Neural cell (in vitro differentiated cells): Measurements from ENCODE around the gene PTX4. TPM values are rescaled to one million over a fixed set of nuclear protein-coding genes. Genes with fewer than 3 reads are reported as not detected.

Experiments used
- H2AFZ ChIP-seq: fragments of 200-600, 300-800 bp; sonication (generic), shearing (Covaris generic); 2 replicates; pipeline ENCODE4 v1.6.0; 2014; ENCODE audit warnings: low read depth, mild to moderate bottlenecking, antibody characterized with exemption, low read length, moderate library complexity
- H3F3A ChIP-seq: fragments of 200-600 bp; shearing (Covaris generic); 2 replicates; pipeline ENCODE4 v1.6.1; 2016; ENCODE audit warnings: mild to moderate bottlenecking, moderate library complexity, mixed read lengths, antibody characterized with exemption, low read length; ENCODE audit not compliant: insufficient read depth, poor library complexity, severe bottlenecking
- H3K27ac ChIP-seq: fragments of 200-600, 300-800 bp; sonication (generic), shearing (Covaris generic); 2 replicates; pipeline ENCODE4 v1.5.1; 2014; ENCODE audit warnings: mild to moderate bottlenecking, low read length, moderate library complexity
- H3K27me3 ChIP-seq: fragments of 300-800, 200-600 bp; sonication (generic), shearing (Covaris generic); 2 replicates; pipeline ENCODE4 v1.6.0; 2014; ENCODE audit warnings: mild to moderate bottlenecking, low read depth, low read length, moderate library complexity; ENCODE audit not compliant: insufficient read depth
- H3K36me3 ChIP-seq: fragments of 300-800, 200-600 bp; sonication (generic), shearing (Covaris generic); 2 replicates; pipeline ENCODE4 v1.5.1; 2014; ENCODE audit warnings: mild to moderate bottlenecking, antibody characterized with exemption, low read length, moderate library complexity; ENCODE audit not compliant: insufficient read depth
- H3K4me2 ChIP-seq: fragments of 300-800, 200-600 bp; sonication (generic), shearing (Covaris generic); 2 replicates; pipeline ENCODE4 v1.6.0; 2014; ENCODE audit warnings: mild to moderate bottlenecking, low read length
- H3K4me3 ChIP-seq: fragments of 300-800, 200-600 bp; sonication (generic), shearing (Covaris generic); 2 replicates; pipeline ENCODE4 v1.5.1; 2014; ENCODE audit warnings: mild to moderate bottlenecking, low read length, moderate library complexity
- H3K79me2 ChIP-seq: fragments of 200-600 bp; shearing (Covaris generic); replicated peaks from 2 replicates; pipeline ENCODE4 v1.6.0; 2014; ENCODE audit warnings: mild to moderate bottlenecking, low read length, moderate library complexity; ENCODE audit not compliant: insufficient read depth
- H3K9ac ChIP-seq: fragments of 300-800, 200-600 bp; sonication (generic), shearing (Covaris generic); 2 replicates; pipeline ENCODE4 v1.6.1; 2016; ENCODE audit warnings: mild to moderate bottlenecking, low read length, mixed read lengths
- H3K9me2 ChIP-seq: fragments of 200-600 bp; shearing (Covaris generic); 2 replicates; pipeline ENCODE4 v1.6.1; 2016; ENCODE audit warnings: mild to moderate bottlenecking, low read length, mixed read lengths; ENCODE audit not compliant: insufficient read depth
- H3K9me3 ChIP-seq: fragments of 200-600, 300-800 bp; sonication (generic), shearing (Covaris generic); 2 replicates; pipeline ENCODE4 v1.6.1; 2016; ENCODE audit warnings: mild to moderate bottlenecking, mixed run types, low read length, moderate library complexity, mixed read lengths
- H4K20me1 ChIP-seq: fragments of 200-600 bp; shearing (Covaris generic); 2 replicates; pipeline ENCODE4 v1.6.1; 2016; ENCODE audit warnings: mild to moderate bottlenecking, mixed run types; ENCODE audit not compliant: insufficient read depth
- CTCF ChIP-seq: fragments of 450-650 bp; IDR thresholded peaks from 2 replicates; pipeline ENCODE4 v1.5.1; 2014; ENCODE audit warnings: antibody characterized with exemption, mild to moderate bottlenecking, moderate library complexity; ENCODE audit not compliant: poor library complexity, severe bottlenecking
- EP300 ChIP-seq: fragments of 450-650 bp; conservative IDR thresholded peaks from 2 replicates; pipeline ENCODE4 v1.6.1; 2014; ENCODE audit warnings: antibody characterized with exemption, mild to moderate bottlenecking, moderate library complexity; ENCODE audit not compliant: poor library complexity, severe bottlenecking
- EZH2 ChIP-seq: fragments of 200-600, 300-800 bp; shearing (Covaris generic), sonication (generic); IDR thresholded peaks from 2 replicates; pipeline ENCODE4 v1.6.1; 2014; ENCODE audit warnings: antibody characterized with exemption, low read length, borderline replicate concordance, mild to moderate bottlenecking; ENCODE audit not compliant: insufficient read depth, poor library complexity, severe bottlenecking
- MXI1 ChIP-seq: fragments of 450-650 bp; conservative IDR thresholded peaks from 2 replicates; pipeline ENCODE4 v1.6.1; 2014; ENCODE audit warnings: antibody characterized with exemption, mild to moderate bottlenecking; ENCODE audit not compliant: poor library complexity, severe bottlenecking
- POLR2AphosphoS5 ChIP-seq: IDR thresholded peaks from 2 replicates; pipeline ENCODE4 v1.6.1; 2012
- RAD21 ChIP-seq: fragments of 450-650 bp; conservative IDR thresholded peaks from 2 replicates; pipeline ENCODE4 v1.6.1; 2014; ENCODE audit warnings: antibody characterized with exemption, mild to moderate bottlenecking, moderate library complexity
- SMC3 ChIP-seq: fragments of 450-650 bp; conservative IDR thresholded peaks from 2 replicates; pipeline ENCODE4 v1.6.1; 2014; ENCODE audit warnings: antibody characterized with exemption, mild to moderate bottlenecking, moderate library complexity; ENCODE audit not compliant: poor library complexity
- TAF1 ChIP-seq: IDR thresholded peaks from 2 replicates; pipeline ENCODE4 v1.6.1; 2012; ENCODE audit warnings: low read depth
- polyA plus RNA-seq: library from polyadenylated mRNA; depleted of rRNA; stranded (reverse); fragments of >200 nt; gene quantifications from 2 replicates; pipeline ENCODE4 v1.2.3, GENCODE V29; 2014
- TF ChIP-seq, protein P1 (sequence below): IDR thresholded peaks from 2 replicates; pipeline ENCODE4 v1.6.1; 2012; ENCODE audit warnings: borderline replicate concordance

PTX4 gene
- polyA plus RNA-seq, 1 donor from 2014 or later: not detected

DNA sequence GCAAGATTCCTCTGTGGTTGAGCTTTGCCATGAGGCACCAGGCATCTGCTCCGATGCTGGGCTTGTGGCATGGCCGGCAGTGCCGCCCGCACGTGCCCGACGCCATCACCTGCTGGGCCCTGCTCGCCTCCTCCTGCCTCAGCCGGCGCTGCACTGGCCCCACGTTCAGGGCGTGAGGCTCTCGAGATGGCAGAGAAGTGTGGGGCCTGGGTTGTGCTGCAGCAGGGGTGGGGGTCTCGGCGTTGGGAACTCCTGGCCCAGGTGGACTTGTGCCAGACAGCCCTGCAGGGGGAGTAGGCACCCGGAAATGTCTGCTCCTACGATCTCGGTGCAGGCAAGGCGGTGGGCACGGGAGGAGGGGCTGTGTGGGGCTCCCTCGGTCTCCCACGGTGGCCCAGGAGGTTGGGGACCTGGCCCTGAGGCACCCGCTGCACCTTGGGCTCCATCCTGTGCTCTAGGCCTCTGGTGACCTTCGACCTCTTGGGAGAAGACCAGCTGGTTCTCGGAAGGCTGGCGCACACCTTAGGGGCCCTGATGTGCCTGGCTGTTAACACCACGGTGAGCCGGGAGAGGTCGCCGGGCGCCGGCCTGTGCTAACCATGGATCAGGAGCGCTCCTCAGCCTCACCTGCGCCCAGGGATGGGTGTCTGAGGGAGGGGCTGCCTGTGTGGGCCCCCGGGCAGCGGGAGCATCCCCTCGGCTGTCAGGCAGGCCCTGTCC lies 17.9 kb upstream of the PTX4 start:
- H3K27ac ChIP-seq: no peak overlapping the region
- no peak overlapping the region for H3K4me2 ChIP-seq
- H3K9ac ChIP-seq: no peak overlapping the region
- no peaks in the 10 kb centered on the region for H3K9me2 ChIP-seq
- TF ChIP-seq, protein P1, sequence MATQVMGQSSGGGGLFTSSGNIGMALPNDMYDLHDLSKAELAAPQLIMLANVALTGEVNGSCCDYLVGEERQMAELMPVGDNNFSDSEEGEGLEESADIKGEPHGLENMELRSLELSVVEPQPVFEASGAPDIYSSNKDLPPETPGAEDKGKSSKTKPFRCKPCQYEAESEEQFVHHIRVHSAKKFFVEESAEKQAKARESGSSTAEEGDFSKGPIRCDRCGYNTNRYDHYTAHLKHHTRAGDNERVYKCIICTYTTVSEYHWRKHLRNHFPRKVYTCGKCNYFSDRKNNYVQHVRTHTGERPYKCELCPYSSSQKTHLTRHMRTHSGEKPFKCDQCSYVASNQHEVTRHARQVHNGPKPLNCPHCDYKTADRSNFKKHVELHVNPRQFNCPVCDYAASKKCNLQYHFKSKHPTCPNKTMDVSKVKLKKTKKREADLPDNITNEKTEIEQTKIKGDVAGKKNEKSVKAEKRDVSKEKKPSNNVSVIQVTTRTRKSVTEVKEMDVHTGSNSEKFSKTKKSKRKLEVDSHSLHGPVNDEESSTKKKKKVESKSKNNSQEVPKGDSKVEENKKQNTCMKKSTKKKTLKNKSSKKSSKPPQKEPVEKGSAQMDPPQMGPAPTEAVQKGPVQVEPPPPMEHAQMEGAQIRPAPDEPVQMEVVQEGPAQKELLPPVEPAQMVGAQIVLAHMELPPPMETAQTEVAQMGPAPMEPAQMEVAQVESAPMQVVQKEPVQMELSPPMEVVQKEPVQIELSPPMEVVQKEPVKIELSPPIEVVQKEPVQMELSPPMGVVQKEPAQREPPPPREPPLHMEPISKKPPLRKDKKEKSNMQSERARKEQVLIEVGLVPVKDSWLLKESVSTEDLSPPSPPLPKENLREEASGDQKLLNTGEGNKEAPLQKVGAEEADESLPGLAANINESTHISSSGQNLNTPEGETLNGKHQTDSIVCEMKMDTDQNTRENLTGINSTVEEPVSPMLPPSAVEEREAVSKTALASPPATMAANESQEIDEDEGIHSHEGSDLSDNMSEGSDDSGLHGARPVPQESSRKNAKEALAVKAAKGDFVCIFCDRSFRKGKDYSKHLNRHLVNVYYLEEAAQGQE: no peak
- TF ChIP-seq SMC3 (no peak), EP300 (no peak), CTCF (no peak), TAF1 (no peak), MXI1 (no peak), POLR2AphosphoS5 (no peak), RAD21 (no peak), EZH2 (no peak)
- no peaks in the 10 kb centered on the region for H4K20me1 ChIP-seq
- H3K9me3 ChIP-seq: no peaks in the 10 kb centered on the region
- H3K4me3 ChIP-seq: no peak overlapping the region
- no peak overlapping the region for H2AFZ ChIP-seq
- no peaks in the 10 kb centered on the region for H3K27me3 ChIP-seq
- no peaks in the 10 kb centered on the region for H3F3A ChIP-seq
- H3K79me2 ChIP-seq: no peaks in the 10 kb centered on the region
- no peaks in the 10 kb centered on the region for H3K36me3 ChIP-seq

DNA sequence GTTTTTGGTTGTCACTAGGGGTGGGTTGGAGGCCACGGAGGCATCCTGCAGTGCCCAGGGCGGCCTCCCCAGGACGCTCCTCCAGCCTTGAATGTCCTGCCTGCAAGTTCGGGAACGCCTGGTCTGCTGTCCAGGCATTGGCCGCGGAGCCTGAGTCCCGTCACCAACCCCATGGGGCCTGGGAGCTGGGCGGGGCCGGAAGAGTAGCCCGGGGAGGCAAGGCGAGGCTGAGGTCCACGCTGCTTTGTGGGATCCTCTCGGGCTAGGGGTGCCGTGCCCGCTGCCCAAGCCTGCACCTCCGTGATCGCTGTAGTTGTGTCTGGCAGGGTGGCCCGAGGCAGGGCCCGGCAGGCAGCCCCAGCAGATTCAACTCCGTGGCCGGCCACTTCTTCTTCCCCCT lies 17.2 kb upstream of the PTX4 start:
- Histone ChIP-seq H3K27me3 (no peaks in the 10 kb centered on the region), H3K79me2 (no peaks in the 10 kb centered on the region), H3K9ac (no peak overlapping the region), H3K27ac (no peak overlapping the region), H3K9me3 (no peaks in the 10 kb centered on the region), H3K9me2 (no peaks in the 10 kb centered on the region), H3F3A (no peaks in the 10 kb centered on the region), H3K4me3 (no peak overlapping the region), H3K4me2 (no peak overlapping the region), H4K20me1 (no peaks in the 10 kb centered on the region), H2AFZ (no peak overlapping the region), H3K36me3 (no peaks in the 10 kb centered on the region)
- TF ChIP-seq EP300: no peak
- no peak for TF ChIP-seq SMC3
- no peak for TF ChIP-seq RAD21
- TF ChIP-seq POLR2AphosphoS5: no peak
- no peak for TF ChIP-seq MXI1
- TF ChIP-seq TAF1: no peak
- no peak for TF ChIP-seq EZH2
- TF ChIP-seq CTCF: no peak
- TF ChIP-seq, protein P1: no peak
